ENCODE data around the gene FAN1.

FAN1 gene

DNA sequence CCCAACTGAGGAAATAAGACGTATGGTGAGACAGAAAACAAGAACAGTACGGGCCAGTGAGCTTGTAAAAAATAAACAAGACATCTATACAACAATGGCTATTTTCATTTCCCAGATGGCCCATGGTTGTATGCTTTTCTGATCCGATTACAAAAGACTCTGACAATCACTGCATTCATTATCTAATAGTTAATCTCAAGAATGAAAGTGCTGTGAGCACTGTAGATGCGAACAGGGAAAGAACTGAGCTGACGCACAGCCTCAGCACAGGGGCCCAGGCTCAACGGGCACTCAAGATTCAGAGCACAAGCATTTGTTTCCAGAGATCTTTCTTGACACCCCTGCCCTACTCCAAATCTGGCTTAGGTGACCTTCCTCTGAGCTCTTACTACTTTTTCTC, 80.8 kb downstream of the FAN1 start:
- peaks cover 20% of the 10 kb centered on the region; the same call in 1 of the 2 replicates for H3K36me3 ChIP-seq (ENCODE audit: insufficient read depth, low read length)
- no peak overlapping the region for H2AFZ ChIP-seq (ENCODE audit: low read length)
- no peaks in the 10 kb centered on the region for H3K9me3 ChIP-seq (ENCODE audit: insufficient read depth, low read depth, low read length)
- H3K4me3 ChIP-seq (ENCODE audit: low read length, poor library complexity, severe bottlenecking), result peak overlapping the region; percentile 38
- H3F3A ChIP-seq (ENCODE audit: low read depth), result no peaks in the 10 kb centered on the region
- TF ChIP-seq EZH2phosphoT487 (IDR thresholded peaks at IDR 0.05; ENCODE audit: borderline replicate concordance), result no peak
- no peak for TF ChIP-seq CTCF (conservative IDR thresholded peaks at IDR 0.05; ENCODE audit: low read length)
- H3K4me1 ChIP-seq (ENCODE audit: insufficient read depth, low read length, poor library complexity, severe bottlenecking), result peaks cover 72% of the 10 kb centered on the region
- no peaks in the 10 kb centered on the region for H3K9me2 ChIP-seq (replicated peaks; ENCODE audit: low read depth, low read length)
- peak overlapping the region; percentile 4 for H3K9ac ChIP-seq (ENCODE audit: low read depth, low read length, poor library complexity, severe bottlenecking)
- H3K27me3 ChIP-seq (ENCODE audit: insufficient read depth, low read length, poor library complexity, severe bottlenecking), result no peaks in the 10 kb centered on the region
- H3K4me2 ChIP-seq (ENCODE audit: low read depth, low read length, poor library complexity, severe bottlenecking), result peak overlapping the region; percentile 64
- H3K79me2 ChIP-seq (ENCODE audit: insufficient read depth, low read length), result peaks cover 97% of the 10 kb centered on the region
- peaks cover 29% of the 10 kb centered on the region for H4K20me1 ChIP-seq (ENCODE audit: insufficient read depth, low read length, poor library complexity, severe bottlenecking)

DNA sequence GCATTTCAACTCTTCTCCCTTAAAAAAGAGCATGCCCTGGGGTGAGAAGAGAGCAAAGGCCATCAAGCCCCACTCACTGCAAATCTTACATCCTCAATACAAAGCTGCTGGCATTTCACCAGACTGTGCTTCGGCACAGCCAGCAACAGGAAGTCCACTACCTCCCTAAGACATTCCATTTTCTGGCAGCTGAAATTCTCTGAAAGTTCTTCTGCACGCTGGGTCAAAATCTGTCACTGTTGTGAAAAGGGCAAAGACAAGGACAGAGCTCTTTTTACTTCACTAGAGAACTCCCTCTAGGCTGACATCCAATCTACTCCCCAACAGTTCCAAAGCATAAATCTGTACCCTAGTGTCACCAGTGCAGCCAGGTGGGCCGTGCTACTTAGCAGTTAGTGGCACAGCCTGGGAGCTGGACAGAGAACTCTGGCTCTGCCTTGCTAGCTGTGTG, 81.4 kb downstream of the FAN1 start:
- no peaks in the 10 kb centered on the region for H3K27me3 ChIP-seq (ENCODE audit: insufficient read depth, low read length, poor library complexity, severe bottlenecking)
- H3K36me3 ChIP-seq (ENCODE audit: insufficient read depth, low read length), result peaks cover 15% of the 10 kb centered on the region; the same call in 1 of the 2 replicates
- H2AFZ ChIP-seq (ENCODE audit: low read length), result no peak overlapping the region
- no peaks in the 10 kb centered on the region for H3K9me2 ChIP-seq (replicated peaks; ENCODE audit: low read depth, low read length)
- no peaks in the 10 kb centered on the region for H3F3A ChIP-seq (ENCODE audit: low read depth)
- peaks cover 97% of the 10 kb centered on the region for H3K79me2 ChIP-seq (ENCODE audit: insufficient read depth, low read length)
- H3K4me1 ChIP-seq (ENCODE audit: insufficient read depth, low read length, poor library complexity, severe bottlenecking), result peaks cover 72% of the 10 kb centered on the region
- no peak for TF ChIP-seq EZH2phosphoT487 (IDR thresholded peaks at IDR 0.05; ENCODE audit: borderline replicate concordance)
- TF ChIP-seq CTCF (conservative IDR thresholded peaks at IDR 0.05; ENCODE audit: low read length), result no peak
- peak overlapping the region; percentile 34 for H3K9ac ChIP-seq (ENCODE audit: low read depth, low read length, poor library complexity, severe bottlenecking)
- H3K9me3 ChIP-seq (ENCODE audit: insufficient read depth, low read depth, low read length), result no peaks in the 10 kb centered on the region
- peaks cover 29% of the 10 kb centered on the region for H4K20me1 ChIP-seq (ENCODE audit: insufficient read depth, low read length, poor library complexity, severe bottlenecking)
- peak overlapping the region; percentile 64 for H3K4me2 ChIP-seq (ENCODE audit: low read depth, low read length, poor library complexity, severe bottlenecking)
- peak overlapping the region; percentile 38 for H3K4me3 ChIP-seq (ENCODE audit: low read length, poor library complexity, severe bottlenecking)

GRCh38 chr15:30990036-30990435, 86.3 kb downstream of the FAN1 start:
- H3K27me3 ChIP-seq (ENCODE audit: insufficient read depth, low read length, poor library complexity, severe bottlenecking), result no peaks in the 10 kb centered on the region
- H4K20me1 ChIP-seq (ENCODE audit: insufficient read depth, low read length, poor library complexity, severe bottlenecking), result peaks cover 23% of the 10 kb centered on the region
- H3K4me3 ChIP-seq (ENCODE audit: low read length, poor library complexity, severe bottlenecking), result peak overlapping the region; percentile 86
- H3K4me1 ChIP-seq (ENCODE audit: insufficient read depth, low read length, poor library complexity, severe bottlenecking), result peaks cover 68% of the 10 kb centered on the region
- no peak for TF ChIP-seq EZH2phosphoT487 (IDR thresholded peaks at IDR 0.05; ENCODE audit: borderline replicate concordance)
- TF ChIP-seq CTCF (conservative IDR thresholded peaks at IDR 0.05; ENCODE audit: low read length), result peak; percentile 39
- peak overlapping the region; percentile 90 for H3K9ac ChIP-seq (ENCODE audit: low read depth, low read length, poor library complexity, severe bottlenecking)
- peak overlapping the region; percentile 92 for H3K4me2 ChIP-seq (ENCODE audit: low read depth, low read length, poor library complexity, severe bottlenecking)
- peaks cover 59% of the 10 kb centered on the region for H3K79me2 ChIP-seq (ENCODE audit: insufficient read depth, low read length)
- H3F3A ChIP-seq (ENCODE audit: low read depth), result no peaks in the 10 kb centered on the region
- no peaks in the 10 kb centered on the region for H3K9me2 ChIP-seq (replicated peaks; ENCODE audit: low read depth, low read length)
- H2AFZ ChIP-seq (ENCODE audit: low read length), result no peak overlapping the region
- H3K36me3 ChIP-seq (ENCODE audit: insufficient read depth, low read length), result peaks cover 7% of the 10 kb centered on the region; the same call in 1 of the 2 replicates
- H3K9me3 ChIP-seq (ENCODE audit: insufficient read depth, low read depth, low read length), result no peaks in the 10 kb centered on the region

Measured in Loucy (cell line).